ENCODE data around the gene CASD1.

Gene CASD1

DNA sequence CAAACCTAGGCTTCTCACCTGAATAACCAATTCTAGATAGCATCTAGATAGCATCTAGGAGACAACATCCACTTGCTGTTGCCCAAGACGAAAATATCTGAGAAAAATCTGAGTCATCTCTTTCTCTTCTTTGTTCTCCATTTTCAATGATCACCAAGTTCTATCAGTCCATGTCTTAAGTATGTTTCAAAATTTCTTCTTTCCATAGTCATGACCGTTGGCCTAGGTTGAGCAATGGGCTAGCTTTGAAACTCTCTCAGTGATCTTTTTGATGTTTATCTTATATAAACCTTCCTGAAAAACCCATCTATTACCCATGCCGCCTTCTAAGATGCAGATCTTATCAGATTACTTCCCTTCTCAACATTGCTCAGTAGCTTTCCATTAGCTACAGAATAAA lies 23.4 kb upstream of the CASD1 start:
- no peak overlapping the region for H3K9ac ChIP-seq (ENCODE audit: low read length in 5 of 5)
- H3K4me1 ChIP-seq (ENCODE audit: control insufficient read depth in 5 of 5, insufficient read depth in 5 of 5, low read length in 5 of 5), result no peaks in the 10 kb centered on the region
- H3K36me3 ChIP-seq (ENCODE audit: control insufficient read depth in 5 of 5, insufficient read depth in 5 of 5, low read length in 5 of 5), result no peaks in the 10 kb centered on the region
- no peak overlapping the region for H3K27ac ChIP-seq (ENCODE audit: low read depth, low read length)
- no peaks in the 10 kb centered on the region for H3K9me3 ChIP-seq (ENCODE audit: control insufficient read depth in 5 of 5, low read length in 5 of 5)
- no peak overlapping the region for H3K4me3 ChIP-seq (ENCODE audit: low read depth in 1 of 5, low read length in 5 of 5)
- H3K27me3 ChIP-seq (ENCODE audit: control insufficient read depth in 5 of 5, insufficient read depth in 4 of 5, low read length in 5 of 5), result no peaks in the 10 kb centered on the region

DNA sequence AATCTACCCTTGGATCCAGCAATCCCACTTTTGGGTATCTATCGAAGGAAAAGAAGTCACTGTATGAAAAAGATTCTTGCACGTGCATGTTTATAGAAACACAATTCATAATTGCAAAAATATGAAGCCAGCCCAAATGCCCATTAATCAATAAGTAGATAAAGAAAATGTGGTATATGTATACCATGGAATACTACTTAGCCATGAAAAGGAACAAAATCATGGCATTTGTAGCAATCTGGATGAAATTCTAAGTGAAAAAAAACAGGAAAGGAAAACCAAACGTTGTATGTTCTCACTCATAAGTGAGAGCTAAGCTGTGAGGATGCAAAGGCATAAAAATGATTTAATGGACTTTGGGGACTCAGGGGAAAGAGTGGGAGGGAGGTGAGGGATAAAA lies 18.2 kb upstream of the CASD1 start:
- no peak overlapping the region for H3K4me3 ChIP-seq (ENCODE audit: low read depth in 1 of 5, low read length in 5 of 5)
- H3K36me3 ChIP-seq (ENCODE audit: control insufficient read depth in 5 of 5, insufficient read depth in 5 of 5, low read length in 5 of 5), result no peaks in the 10 kb centered on the region
- no peaks in the 10 kb centered on the region for H3K4me1 ChIP-seq (ENCODE audit: control insufficient read depth in 5 of 5, insufficient read depth in 5 of 5, low read length in 5 of 5)
- H3K9ac ChIP-seq (ENCODE audit: low read length in 5 of 5), result no peak overlapping the region
- H3K27ac ChIP-seq (ENCODE audit: low read depth, low read length), result no peak overlapping the region
- no peaks in the 10 kb centered on the region for H3K9me3 ChIP-seq (ENCODE audit: control insufficient read depth in 5 of 5, low read length in 5 of 5)
- H3K27me3 ChIP-seq (ENCODE audit: control insufficient read depth in 5 of 5, insufficient read depth in 4 of 5, low read length in 5 of 5), result no peaks in the 10 kb centered on the region

DNA sequence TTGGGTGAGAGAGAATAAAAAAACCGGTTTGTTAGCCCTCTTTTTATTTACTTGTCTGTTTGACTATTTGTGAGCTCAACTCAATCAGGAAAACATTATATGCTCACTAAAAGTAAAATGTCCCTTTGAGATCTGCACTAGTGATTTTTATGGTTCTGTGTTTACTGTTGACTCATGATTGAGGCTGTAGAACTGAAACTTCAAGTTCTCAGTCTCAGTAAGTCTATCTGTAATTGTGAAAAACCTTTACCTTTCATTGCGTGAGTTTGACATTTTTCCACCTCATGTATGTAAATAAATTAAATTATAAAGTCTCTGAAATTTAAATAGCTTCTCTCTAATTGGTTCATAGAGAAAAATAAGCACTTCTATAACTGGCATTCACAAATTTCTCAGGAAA lies 17.0 kb upstream of the CASD1 start:
- no peaks in the 10 kb centered on the region for H3K27me3 ChIP-seq (ENCODE audit: control insufficient read depth in 5 of 5, insufficient read depth in 4 of 5, low read length in 5 of 5)
- peaks cover 0 to 8% (median 5%) of the 10 kb centered on the region in 5 donors for H3K9me3 ChIP-seq (ENCODE audit: control insufficient read depth in 5 of 5, low read length in 5 of 5)

DNA sequence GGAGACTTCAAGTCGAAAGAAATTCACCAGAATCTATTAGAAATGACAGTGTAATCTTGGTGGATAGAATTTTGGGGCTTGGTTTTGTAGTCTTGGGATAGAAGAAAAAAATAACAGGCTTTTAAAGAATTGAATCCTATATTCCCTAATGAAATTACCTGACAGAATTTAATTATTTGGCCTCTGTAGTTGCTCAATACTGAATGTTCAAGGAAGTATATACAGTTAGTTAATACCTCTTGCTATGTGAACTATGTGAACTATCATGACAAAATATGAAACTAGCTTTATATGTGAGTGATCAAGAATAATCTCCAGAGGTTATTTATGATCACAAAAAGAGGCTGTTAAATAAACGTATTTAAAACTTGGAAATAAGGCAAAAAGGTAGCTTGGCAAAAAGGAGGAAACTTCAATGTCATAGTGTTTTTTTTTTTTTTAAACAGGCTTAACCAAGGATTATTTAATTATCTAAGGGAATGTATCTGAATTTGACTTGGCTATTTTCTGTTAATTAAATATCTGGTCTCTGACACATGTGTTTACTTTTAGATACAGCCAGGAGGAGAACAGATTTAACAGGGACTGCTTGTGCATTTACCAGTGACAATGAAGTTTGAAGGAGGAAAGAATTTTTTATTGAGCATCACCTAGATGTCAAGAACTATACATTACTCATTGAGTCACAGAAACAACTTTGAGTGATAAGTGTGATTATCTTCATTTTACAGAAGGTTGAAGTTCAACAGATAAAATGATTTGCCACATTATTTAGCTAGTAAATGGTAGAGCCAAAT lies 11.5 kb upstream of the CASD1 start:
- Histone ChIP-seq H3K27ac (ENCODE audit: low read depth, low read length) (no peak overlapping the region), H3K4me1 (ENCODE audit: control insufficient read depth in 5 of 5, insufficient read depth in 5 of 5, low read length in 5 of 5) (no peaks in the 10 kb centered on the region), H3K9ac (ENCODE audit: low read length in 5 of 5) (no peak overlapping the region), H3K4me3 (ENCODE audit: low read depth in 1 of 5, low read length in 5 of 5) (no peak overlapping the region), H3K9me3 (ENCODE audit: control insufficient read depth in 5 of 5, low read length in 5 of 5) (peaks cover 0 to 9% (median 5%) of the 10 kb centered on the region in 5 donors), H3K36me3 (ENCODE audit: control insufficient read depth in 5 of 5, insufficient read depth in 5 of 5, low read length in 5 of 5) (no peaks in the 10 kb centered on the region), H3K27me3 (ENCODE audit: control insufficient read depth in 5 of 5, insufficient read depth in 4 of 5, low read length in 5 of 5) (no peaks in the 10 kb centered on the region)

More for the DNA sequence above, 17.0 kb upstream of the CASD1 start:
- H3K4me3 ChIP-seq (ENCODE audit: low read depth in 1 of 5, low read length in 5 of 5), result no peak overlapping the region
- no peak overlapping the region for H3K27ac ChIP-seq (ENCODE audit: low read depth, low read length)
- H3K36me3 ChIP-seq (ENCODE audit: control insufficient read depth in 5 of 5, insufficient read depth in 5 of 5, low read length in 5 of 5), result no peaks in the 10 kb centered on the region
- H3K9ac ChIP-seq (ENCODE audit: low read length in 5 of 5), result no peak overlapping the region
- H3K4me1 ChIP-seq (ENCODE audit: control insufficient read depth in 5 of 5, insufficient read depth in 5 of 5, low read length in 5 of 5), result no peaks in the 10 kb centered on the region

DNA sequence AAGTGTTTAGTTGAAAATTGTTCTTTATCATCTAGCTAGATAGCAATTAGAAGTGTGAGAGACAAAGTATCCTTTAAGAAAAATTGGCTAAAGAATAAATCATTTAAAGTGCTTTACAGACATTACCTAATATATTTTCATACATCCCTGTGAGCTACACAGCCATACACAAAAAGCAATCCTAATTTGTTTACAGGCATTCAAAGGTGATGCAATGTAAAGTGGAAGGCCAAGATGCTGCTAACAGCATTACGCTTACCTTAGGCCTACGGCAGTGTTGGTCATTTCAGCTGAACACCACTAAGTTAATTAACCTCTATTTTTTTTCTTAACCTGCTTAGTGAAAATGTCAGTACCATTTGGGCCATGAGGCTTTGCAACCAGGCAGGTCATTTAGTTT lies 10.7 kb upstream of the CASD1 start:
- H3K4me3 ChIP-seq (ENCODE audit: low read depth in 1 of 5, low read length in 5 of 5), result no peak overlapping the region
- no peaks in the 10 kb centered on the region for H3K27me3 ChIP-seq (ENCODE audit: control insufficient read depth in 5 of 5, insufficient read depth in 4 of 5, low read length in 5 of 5)
- peaks cover 0 to 9% (median 5%) of the 10 kb centered on the region in 5 donors for H3K9me3 ChIP-seq (ENCODE audit: control insufficient read depth in 5 of 5, low read length in 5 of 5)
- H3K9ac ChIP-seq (ENCODE audit: low read length in 5 of 5), result no peak overlapping the region
- H3K36me3 ChIP-seq (ENCODE audit: control insufficient read depth in 5 of 5, insufficient read depth in 5 of 5, low read length in 5 of 5), result no peaks in the 10 kb centered on the region
- H3K4me1 ChIP-seq (ENCODE audit: control insufficient read depth in 5 of 5, insufficient read depth in 5 of 5, low read length in 5 of 5), result no peaks in the 10 kb centered on the region
- H3K27ac ChIP-seq (ENCODE audit: low read depth, low read length), result no peak overlapping the region

DNA sequence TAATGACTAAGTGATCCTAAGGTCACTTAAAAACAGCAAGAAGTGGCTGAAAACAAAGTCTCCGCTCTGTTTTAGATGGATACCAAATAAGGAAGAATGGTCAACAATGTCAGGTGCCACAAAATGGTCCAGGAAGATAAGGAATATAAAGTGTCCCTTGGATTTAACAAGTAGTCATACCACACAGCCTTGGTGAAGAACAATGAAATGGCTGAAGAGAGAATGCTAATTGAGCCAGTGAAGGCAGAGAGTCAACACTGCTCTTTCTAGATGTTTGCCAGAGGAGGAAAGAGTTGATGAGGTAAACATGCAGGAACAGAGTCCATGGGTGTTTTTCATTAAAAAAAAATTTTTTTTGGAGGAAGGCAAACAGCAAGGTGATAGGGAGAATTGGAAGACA lies 2.1 kb upstream of the CASD1 start:
- peaks cover 0 to 25% (median 17%) of the 10 kb centered on the region in 5 donors for H3K4me1 ChIP-seq (ENCODE audit: control insufficient read depth in 5 of 5, insufficient read depth in 5 of 5, low read length in 5 of 5)
- no peaks in the 10 kb centered on the region for H3K36me3 ChIP-seq (ENCODE audit: control insufficient read depth in 5 of 5, insufficient read depth in 5 of 5, low read length in 5 of 5)
- no peak overlapping the region for H3K27ac ChIP-seq (ENCODE audit: low read depth, low read length)
- no peaks in the 10 kb centered on the region for H3K27me3 ChIP-seq (ENCODE audit: control insufficient read depth in 5 of 5, insufficient read depth in 4 of 5, low read length in 5 of 5)
- no peak overlapping the region for H3K4me3 ChIP-seq (ENCODE audit: low read depth in 1 of 5, low read length in 5 of 5)
- H3K9me3 ChIP-seq (ENCODE audit: control insufficient read depth in 5 of 5, low read length in 5 of 5), result no peaks in the 10 kb centered on the region
- no peak overlapping the region for H3K9ac ChIP-seq (ENCODE audit: low read length in 5 of 5)

DNA sequence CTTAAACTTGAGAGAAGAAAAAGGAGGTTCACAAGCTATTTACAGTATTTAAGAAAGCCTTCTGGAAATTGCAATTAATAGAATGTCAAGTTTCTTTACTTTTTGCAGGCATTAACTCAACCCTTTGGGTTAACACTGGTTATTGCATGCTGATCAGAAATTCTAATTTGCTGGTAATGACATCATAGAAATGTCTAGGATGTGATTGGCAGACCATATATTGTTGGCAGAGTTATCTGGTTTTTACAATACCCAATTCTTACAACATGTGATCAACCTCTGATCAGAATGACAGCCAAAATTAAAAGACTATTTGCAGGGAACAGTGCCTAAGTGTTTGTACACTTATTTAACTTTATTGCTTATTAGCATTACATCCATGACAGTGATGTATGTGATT lies 1.6 kb upstream of the CASD1 start:
- Histone ChIP-seq H3K9me3 (ENCODE audit: control insufficient read depth in 5 of 5, low read length in 5 of 5) (no peaks in the 10 kb centered on the region), H3K27me3 (ENCODE audit: control insufficient read depth in 5 of 5, insufficient read depth in 4 of 5, low read length in 5 of 5) (no peaks in the 10 kb centered on the region), H3K4me1 (ENCODE audit: control insufficient read depth in 5 of 5, insufficient read depth in 5 of 5, low read length in 5 of 5) (peaks cover 0 to 25% (median 17%) of the 10 kb centered on the region in 5 donors), H3K27ac (ENCODE audit: low read depth, low read length) (no peak overlapping the region), H3K4me3 (ENCODE audit: low read depth in 1 of 5, low read length in 5 of 5) (no peak overlapping the region), H3K36me3 (ENCODE audit: control insufficient read depth in 5 of 5, insufficient read depth in 5 of 5, low read length in 5 of 5) (no peaks in the 10 kb centered on the region), H3K9ac (ENCODE audit: low read length in 5 of 5) (no peak overlapping the region)

DNA sequence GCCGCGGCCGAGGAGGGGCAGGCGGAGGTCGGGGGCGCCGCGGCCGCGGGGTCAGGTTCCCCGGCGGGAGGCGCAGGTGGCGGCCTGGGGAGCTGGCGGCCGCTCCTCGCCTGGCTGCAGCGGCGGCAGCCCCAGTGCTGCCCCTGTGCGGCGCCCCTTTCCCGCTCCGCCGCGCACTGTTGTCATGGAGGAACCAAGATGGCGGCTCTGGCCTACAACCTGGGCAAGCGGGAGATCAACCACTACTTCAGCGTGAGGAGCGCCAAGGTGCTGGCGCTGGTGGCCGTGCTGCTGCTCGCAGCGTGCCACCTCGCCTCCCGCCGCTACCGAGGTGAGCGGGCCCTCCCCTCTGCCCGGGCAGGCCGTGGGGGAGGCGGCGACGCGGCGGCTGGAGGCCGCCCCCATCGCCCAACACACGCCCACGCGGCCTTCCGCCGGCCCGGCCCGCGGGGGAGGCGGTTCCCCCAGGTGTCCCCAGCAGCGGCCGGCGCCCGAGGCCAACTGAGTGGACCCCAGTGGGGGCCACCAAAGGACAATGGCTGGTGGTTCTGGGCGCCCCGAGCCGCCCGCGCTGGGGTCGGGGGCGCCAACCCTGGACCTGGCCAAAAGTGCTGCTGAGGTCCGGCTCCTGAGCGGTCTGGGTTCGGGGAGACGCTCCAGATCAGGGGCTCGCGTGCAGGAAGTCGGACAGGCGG lies 425 bp downstream of the CASD1 start:
- peak overlapping the region; percentile 79 for H3K27ac ChIP-seq (ENCODE audit: low read depth, low read length)
- no peaks in the 10 kb centered on the region for H3K9me3 ChIP-seq (ENCODE audit: control insufficient read depth in 5 of 5, low read length in 5 of 5)
- H3K4me1 ChIP-seq (ENCODE audit: control insufficient read depth in 5 of 5, insufficient read depth in 5 of 5, low read length in 5 of 5), result peaks cover 0 to 25% (median 17%) of the 10 kb centered on the region in 5 donors
- peak overlapping the region; percentile 77 to 98 (median 93) for H3K4me3 ChIP-seq (ENCODE audit: low read depth in 1 of 5, low read length in 5 of 5)
- no peaks in the 10 kb centered on the region for H3K27me3 ChIP-seq (ENCODE audit: control insufficient read depth in 5 of 5, insufficient read depth in 4 of 5, low read length in 5 of 5)
- no peaks in the 10 kb centered on the region for H3K36me3 ChIP-seq (ENCODE audit: control insufficient read depth in 5 of 5, insufficient read depth in 5 of 5, low read length in 5 of 5)
- peak overlapping the region in 4 of 5 donors; percentile 83 to 89 (median 88) for H3K9ac ChIP-seq (ENCODE audit: low read length in 5 of 5)

DNA sequence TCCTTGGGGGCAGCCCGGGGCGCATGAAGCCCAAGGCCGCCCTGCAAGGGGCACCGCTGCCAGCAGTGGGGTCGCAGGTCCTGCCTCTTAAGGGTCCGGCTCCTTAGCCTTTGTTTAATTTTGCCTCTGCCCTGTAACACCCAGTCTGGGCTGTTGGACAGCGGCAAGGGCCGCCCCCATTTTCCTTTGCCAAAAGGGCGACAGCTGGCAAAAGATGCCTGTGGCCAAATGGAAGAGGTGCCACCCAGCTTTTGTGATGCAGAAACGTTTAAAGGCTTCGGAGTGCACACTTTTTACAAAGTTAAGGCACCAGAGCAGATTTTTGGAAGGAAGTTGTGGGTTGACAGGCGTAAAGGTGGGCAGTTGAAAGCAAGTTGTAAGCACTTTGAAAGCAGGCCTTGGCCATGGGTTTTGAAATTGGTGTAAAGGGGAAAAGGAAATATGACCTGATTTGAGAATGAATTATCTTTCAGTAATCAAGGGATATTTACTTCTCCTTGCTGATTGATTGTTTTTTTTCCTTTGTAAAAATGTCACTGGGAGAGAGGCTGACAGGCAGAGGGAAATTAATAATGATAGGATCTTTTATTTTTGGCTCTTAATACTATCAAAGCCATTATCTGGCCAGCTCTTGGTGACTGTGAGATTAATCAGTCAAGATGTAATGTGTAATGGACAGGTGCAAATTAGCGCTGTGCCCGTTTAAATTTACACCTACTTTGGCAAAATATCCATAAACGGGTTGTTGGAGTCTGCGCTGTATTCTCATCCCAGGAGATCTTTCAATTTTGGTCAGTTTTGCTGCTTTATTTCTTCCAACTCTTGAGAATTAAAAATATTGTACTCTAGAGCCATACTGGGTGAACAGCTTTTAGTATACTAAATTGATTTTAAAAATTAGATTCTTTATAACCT lies 1.2 kb downstream of the CASD1 start:
- Histone ChIP-seq H3K9me3 (ENCODE audit: control insufficient read depth in 5 of 5, low read length in 5 of 5) (no peaks in the 10 kb centered on the region), H3K27ac (ENCODE audit: low read depth, low read length) (peak overlapping the region; percentile 79), H3K4me3 (ENCODE audit: low read depth in 1 of 5, low read length in 5 of 5) (peak overlapping the region; percentile 77 to 98 (median 93)), H3K4me1 (ENCODE audit: control insufficient read depth in 5 of 5, insufficient read depth in 5 of 5, low read length in 5 of 5) (peaks cover 0 to 25% (median 17%) of the 10 kb centered on the region in 5 donors), H3K27me3 (ENCODE audit: control insufficient read depth in 5 of 5, insufficient read depth in 4 of 5, low read length in 5 of 5) (no peaks in the 10 kb centered on the region), H3K36me3 (ENCODE audit: control insufficient read depth in 5 of 5, insufficient read depth in 5 of 5, low read length in 5 of 5) (no peaks in the 10 kb centered on the region), H3K9ac (ENCODE audit: low read length in 5 of 5) (peak overlapping the region in 4 of 5 donors; percentile 83 to 89 (median 88))

Measured in subcutaneous abdominal adipose tissue (tissue), 5 donors.